ENCODE measurements around the gene RAPGEF2. TPM values are rescaled to one million over a fixed set of nuclear protein-coding genes. Genes with fewer than 3 reads are reported as not detected.

The RAPGEF2 gene
- total RNA-seq, 1 donor from 2014 or later: 31.0 TPM

DNA sequence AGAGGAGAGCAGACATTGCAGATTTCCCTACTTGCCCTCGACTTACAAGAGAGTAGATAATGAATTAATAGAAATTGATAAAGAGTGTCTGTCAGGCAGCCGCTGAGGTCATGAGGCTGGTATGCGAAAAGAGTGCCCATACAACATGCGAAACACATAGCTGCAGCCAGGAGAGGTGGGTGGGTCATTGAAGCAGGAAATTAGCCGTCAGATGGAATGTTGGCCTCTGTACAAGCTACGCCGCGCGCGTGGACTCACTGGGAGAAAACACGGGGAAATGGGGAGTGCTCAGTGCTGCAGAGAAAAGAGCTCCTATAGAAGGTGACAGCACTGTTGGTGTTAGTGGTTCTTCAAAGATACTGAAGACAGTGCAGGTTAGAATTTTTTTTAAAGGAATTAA, 125.1 kb downstream of the RAPGEF2 start:
- DNase-seq (ENCODE audit: low spot score): no peak
- Mint-ChIP-seq H3K36me3 (ENCODE audit: low read depth) (no peaks in the 10 kb centered on the region), H3K27me3 (ENCODE audit: low read depth) (no peaks in the 10 kb centered on the region), H3K27ac (ENCODE audit: unreplicated experiment) (peak overlapping the region; percentile 77), H3K4me3 (ENCODE audit: unreplicated experiment) (peak overlapping the region; percentile 61), H3K4me1 (ENCODE audit: low read depth) (peaks cover 51% of the 10 kb centered on the region), H3K9me3 (ENCODE audit: low read depth) (peaks cover 4% of the 10 kb centered on the region)
- TF ChIP-seq, protein P1, sequence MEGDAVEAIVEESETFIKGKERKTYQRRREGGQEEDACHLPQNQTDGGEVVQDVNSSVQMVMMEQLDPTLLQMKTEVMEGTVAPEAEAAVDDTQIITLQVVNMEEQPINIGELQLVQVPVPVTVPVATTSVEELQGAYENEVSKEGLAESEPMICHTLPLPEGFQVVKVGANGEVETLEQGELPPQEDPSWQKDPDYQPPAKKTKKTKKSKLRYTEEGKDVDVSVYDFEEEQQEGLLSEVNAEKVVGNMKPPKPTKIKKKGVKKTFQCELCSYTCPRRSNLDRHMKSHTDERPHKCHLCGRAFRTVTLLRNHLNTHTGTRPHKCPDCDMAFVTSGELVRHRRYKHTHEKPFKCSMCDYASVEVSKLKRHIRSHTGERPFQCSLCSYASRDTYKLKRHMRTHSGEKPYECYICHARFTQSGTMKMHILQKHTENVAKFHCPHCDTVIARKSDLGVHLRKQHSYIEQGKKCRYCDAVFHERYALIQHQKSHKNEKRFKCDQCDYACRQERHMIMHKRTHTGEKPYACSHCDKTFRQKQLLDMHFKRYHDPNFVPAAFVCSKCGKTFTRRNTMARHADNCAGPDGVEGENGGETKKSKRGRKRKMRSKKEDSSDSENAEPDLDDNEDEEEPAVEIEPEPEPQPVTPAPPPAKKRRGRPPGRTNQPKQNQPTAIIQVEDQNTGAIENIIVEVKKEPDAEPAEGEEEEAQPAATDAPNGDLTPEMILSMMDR (IDR thresholded peaks at IDR 0.05): peak; percentile 50

DNA sequence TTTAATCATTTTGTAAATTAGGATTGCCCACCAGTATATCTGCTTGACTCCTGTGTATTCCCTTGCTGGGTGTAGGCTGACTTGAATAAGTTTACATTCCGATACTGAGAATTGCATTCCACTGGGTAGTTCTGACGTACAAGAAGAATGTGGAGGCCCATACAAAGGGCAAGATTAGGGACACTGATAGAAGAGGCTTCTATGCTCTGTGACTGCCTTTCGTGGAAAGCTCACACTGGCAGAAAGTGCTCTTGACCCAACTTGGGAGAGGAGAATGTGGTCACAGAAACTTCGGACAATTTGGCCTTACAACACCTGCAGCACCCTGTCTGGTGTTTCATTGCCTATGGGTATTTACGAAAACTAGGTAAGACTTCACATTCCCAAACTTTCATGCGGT, 126.3 kb downstream of the RAPGEF2 start:
- TF ChIP-seq, protein P1 (IDR thresholded peaks at IDR 0.05): no peak
- Mint-ChIP-seq H3K4me1 (ENCODE audit: low read depth) (peaks cover 56% of the 10 kb centered on the region), H3K27me3 (ENCODE audit: low read depth) (no peaks in the 10 kb centered on the region), H3K9me3 (ENCODE audit: low read depth) (peaks cover 8% of the 10 kb centered on the region), H3K4me3 (ENCODE audit: unreplicated experiment) (peak overlapping the region; percentile 59), H3K36me3 (ENCODE audit: low read depth) (no peaks in the 10 kb centered on the region), H3K27ac (ENCODE audit: unreplicated experiment) (peak overlapping the region; percentile 91)
- DNase-seq (ENCODE audit: low spot score): no peak

DNA sequence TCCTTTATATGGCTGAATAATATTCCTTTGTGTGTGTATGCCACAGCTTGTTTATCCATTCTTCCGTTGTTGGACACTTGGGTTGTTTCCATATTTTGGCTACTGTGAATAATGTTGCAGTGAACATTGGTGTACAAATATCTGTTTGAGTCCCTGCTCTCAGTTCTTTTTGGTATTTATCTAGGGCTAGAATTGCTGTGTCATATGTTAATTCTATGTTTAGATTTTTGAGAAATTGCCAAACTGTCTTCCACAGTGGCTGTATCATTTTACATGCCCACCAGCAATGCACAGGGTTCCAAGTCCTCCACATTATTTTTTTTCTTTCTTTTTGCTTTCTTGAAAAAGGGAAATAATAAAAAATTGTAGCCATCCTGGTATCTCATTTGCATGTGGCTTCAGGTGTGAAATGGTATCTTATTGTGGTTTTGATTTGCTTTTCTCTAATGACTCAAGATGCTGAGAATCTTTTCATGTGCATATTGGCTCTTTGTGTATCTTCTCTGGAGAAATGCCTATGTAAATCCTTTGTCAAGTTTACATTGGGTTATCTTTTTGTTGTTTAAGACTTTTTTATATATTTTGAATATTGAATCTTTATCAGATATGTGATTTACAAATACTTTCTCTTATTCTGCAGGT, 129.7 kb downstream of the RAPGEF2 start:
- Mint-ChIP-seq H3K36me3 (ENCODE audit: low read depth) (peaks cover 4% of the 10 kb centered on the region), H3K4me3 (ENCODE audit: unreplicated experiment) (no peak overlapping the region)

DNA sequence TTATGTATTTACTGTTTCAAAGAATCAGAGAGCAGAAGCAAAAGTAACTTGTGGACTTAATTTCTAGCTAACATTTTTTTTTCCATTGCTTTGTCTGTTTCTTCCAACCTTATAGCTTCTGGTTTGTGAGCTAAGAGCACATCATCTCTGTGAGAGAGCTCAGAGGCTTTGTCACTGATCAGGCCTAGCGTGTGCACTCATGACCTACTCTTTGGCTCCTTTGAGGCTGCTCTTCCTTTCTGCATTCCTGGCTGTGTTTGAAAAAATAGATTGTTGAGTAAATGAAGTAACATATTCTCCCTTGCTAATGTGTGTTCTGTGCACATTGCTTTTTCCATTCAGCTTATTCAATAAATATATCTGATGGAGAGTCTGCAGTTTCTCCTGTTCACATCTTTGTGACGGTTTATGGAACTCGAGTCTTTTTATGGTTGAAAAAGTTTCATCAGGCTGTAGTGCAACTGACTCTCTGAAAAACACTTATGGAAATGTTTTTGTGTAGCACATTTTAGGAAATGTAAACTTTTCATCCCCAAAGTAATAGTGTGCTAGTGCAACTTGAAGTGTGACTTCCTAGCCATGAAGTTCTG, 133.0 kb downstream of the RAPGEF2 start:
- no peaks in the 10 kb centered on the region for H3K27me3 Mint-ChIP-seq (ENCODE audit: low read depth)
- H3K4me1 Mint-ChIP-seq (ENCODE audit: low read depth): peaks cover 40% of the 10 kb centered on the region
- H3K4me3 Mint-ChIP-seq (ENCODE audit: unreplicated experiment): no peak overlapping the region
- H3K36me3 Mint-ChIP-seq (ENCODE audit: low read depth): peaks cover 6% of the 10 kb centered on the region
- DNase-seq (ENCODE audit: low spot score): no peak
- TF ChIP-seq, protein P1 (IDR thresholded peaks at IDR 0.05): no peak
- H3K27ac Mint-ChIP-seq (ENCODE audit: unreplicated experiment): peak overlapping the region; percentile 62
- H3K9me3 Mint-ChIP-seq (ENCODE audit: low read depth): peaks cover 14% of the 10 kb centered on the region

More for the DNA sequence above, 129.7 kb downstream of the RAPGEF2 start:
- peak overlapping the region; percentile 29 for H3K27ac Mint-ChIP-seq (ENCODE audit: unreplicated experiment)
- H3K27me3 Mint-ChIP-seq (ENCODE audit: low read depth): no peaks in the 10 kb centered on the region
- no peak for DNase-seq (ENCODE audit: low spot score)
- TF ChIP-seq, protein P1 (IDR thresholded peaks at IDR 0.05): no peak
- peaks cover 14% of the 10 kb centered on the region for H3K9me3 Mint-ChIP-seq (ENCODE audit: low read depth)
- peaks cover 56% of the 10 kb centered on the region for H3K4me1 Mint-ChIP-seq (ENCODE audit: low read depth)

DNA sequence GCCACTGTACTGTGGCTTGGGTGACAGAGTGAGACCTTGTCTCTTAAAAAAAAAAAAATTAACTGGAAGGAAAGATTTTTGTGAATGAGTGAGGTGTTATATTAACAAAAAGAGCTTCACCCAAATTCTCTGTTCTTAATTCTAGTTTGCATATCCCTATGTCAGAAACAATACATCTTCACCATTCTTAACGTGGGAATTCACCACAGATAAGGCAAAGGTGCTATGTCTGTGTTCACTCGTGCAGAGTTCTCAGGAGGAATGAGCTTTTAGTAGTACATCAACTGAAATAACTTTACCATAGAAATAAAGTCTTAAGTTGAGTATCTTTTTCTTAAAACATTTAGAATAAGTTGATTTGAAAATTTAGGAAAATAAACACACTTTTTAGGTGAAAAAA, 135.1 kb downstream of the RAPGEF2 start:
- TF ChIP-seq, protein P1 (IDR thresholded peaks at IDR 0.05): no peak
- no peak for DNase-seq (ENCODE audit: low spot score)
- no peak overlapping the region for H3K4me3 Mint-ChIP-seq (ENCODE audit: unreplicated experiment)

More for the DNA sequence above, 135.1 kb downstream of the RAPGEF2 start:
- Mint-ChIP-seq H3K27me3 (ENCODE audit: low read depth) (no peaks in the 10 kb centered on the region), H3K27ac (ENCODE audit: unreplicated experiment) (no peak overlapping the region), H3K36me3 (ENCODE audit: low read depth) (peaks cover 8% of the 10 kb centered on the region), H3K9me3 (ENCODE audit: low read depth) (peaks cover 9% of the 10 kb centered on the region), H3K4me1 (ENCODE audit: low read depth) (peaks cover 33% of the 10 kb centered on the region)
